IPS DF 4.7 (cell line): ENCODE results near the gene FAM174C.

Source experiments
- DNase-seq: peaks from one replicate; pipeline ENCODE4 v3.0.0-alpha.2; 2013; ENCODE audit warnings: low spot score; ENCODE audit errors: extremely low read depth

The FAM174C gene

GRCh38 chr19:1260749-1261537 lies 14.4 kb upstream of the FAM174C start:
- no peak for DNase-seq

- DNase-seq = no peak
Measured at GRCh38 chr19:1261538-1261797, 13.9 kb upstream of the FAM174C start.

DNA sequence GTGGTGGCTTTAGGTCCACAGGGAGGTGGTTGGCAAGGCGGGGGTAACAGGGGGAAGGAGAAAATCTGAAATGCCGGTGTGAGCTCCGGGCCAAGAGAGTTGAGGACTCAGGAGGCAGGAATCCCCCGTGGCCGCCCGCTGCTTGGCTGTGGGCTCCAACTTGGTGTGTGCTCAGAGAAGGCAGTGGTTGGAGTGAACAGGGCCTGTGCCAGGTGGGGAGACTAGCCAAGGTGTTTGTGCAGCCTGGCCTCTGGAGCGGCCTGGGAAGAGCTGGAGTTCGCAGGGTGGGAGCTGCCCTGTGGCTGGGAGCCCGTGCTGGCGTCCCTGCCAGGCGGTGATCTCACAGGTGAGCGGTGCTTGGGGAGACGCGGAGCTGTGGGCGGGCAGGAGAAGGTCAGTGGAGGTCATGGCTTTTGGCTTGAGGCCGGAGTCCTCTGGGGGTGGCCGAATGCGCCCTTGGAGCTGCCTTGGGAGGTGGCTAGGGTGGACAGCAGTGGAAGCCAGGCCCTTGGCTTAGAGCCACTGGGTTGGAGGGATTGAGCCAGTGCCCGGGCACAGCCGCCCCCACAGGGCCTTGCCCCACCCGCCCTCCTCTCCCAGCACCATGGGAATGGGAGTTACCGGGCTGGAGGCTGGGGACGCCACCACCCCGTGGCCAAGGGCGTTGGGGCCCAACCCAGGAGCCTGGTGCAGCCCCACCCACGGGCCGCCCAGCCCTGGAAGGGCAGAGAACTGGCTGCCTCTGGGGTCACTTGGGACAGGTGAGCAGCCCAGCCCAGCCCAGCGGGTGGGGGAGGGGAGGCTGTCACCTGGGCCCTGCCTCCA lies 13.3 kb upstream of the FAM174C start:
- DNase-seq = no peak

- DNase-seq = no peak
Measured at GRCh38 chr19:1262623-1263123, 12.7 kb upstream of the FAM174C start.

GRCh38 chr19:1263188-1263587 lies 12.1 kb upstream of the FAM174C start:
- DNase-seq = no peak

- no peak for DNase-seq
Measured at GRCh38 chr19:1264801-1265614, 10.3 kb upstream of the FAM174C start.

DNA sequence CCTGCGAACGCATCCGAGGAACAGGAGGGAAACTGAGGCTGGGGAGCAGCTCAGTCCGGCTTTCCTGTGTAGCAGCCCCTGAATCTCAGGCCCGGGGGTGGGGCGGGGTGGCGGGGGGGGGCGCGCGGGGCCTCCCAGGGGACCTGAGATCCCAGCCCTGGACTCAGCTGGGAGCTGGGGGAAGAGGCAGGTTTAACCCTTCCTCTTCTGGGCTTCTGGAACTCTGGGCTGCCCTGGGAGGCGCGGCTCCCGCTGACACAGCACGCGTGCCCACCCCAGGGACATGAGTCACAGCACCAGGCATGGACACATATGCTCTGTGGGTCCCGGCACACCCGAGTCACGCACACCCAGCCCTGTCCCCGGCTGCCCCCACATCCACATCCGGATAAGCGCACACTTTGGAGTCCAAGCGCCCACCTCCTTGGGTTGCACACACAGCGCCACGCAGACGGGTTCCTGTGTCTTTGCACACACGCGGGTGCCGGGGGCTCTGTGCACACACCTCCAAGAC lies 9.7 kb upstream of the FAM174C start:
- DNase-seq = no peak

DNA sequence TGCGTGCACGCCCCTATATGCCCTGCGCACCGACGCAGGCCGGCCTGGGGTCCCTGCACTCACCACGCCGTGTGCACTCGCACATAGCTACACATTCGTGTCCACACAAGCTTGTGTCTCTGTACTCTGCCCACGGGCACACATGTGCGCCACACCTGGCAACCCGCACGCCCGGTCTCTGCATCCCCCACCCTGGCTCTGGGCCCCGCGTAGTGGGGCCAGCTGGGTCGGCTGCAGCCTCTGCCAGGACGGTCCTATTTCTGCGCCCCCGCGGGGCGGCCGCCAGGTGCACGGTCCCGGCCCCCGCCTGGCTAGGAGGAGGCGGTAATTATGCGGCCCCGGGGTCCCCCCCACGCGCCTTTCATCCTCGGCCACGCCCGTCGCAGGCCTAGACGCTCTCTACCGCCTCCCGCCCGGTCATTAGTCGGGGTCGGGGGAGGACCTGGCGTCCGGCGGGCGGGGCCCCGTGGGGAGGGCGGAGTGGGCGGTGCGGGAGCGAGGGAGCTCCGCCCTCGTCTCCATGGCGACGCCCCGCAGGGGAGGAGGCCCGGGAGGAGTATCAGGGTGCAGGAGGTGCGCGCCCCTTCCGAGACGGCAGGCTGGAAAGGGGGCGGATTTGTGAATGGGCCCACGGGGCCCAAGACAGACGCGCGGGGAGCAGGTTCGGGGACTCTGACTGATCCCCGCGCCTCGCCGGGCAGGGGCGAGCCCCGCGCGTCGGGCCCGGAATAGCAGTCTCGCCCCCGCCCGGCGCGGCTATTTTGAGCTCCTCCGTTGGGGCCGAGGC lies 9.0 kb upstream of the FAM174C start:
- DNase-seq = no peak

DNA sequence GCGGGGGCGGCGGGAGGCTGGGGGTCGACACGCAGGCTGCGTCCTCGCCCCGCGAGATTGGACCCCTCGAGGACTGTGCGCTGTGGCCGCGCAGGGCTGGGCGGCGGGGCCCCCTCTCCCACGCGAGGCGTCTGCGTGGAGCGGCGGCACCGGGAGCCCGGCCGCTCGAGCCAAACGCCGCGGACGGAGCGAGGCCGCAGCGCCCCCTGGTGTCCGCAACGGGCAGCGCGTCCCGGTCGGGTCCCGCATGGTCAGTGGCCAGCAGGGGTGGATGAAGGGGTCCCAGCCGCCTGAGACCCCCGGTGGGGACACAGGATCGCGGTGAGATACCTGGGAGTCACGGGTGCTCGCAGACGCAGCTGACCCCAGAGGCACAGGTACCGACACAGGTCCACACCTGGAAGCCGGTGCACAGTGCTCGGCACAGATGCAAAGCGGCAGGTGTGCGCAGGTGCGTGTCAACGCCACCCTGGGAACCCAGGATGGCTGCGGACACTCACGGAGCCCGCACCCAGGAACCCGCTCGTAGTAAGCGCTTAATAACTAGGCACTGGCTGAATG lies 8.3 kb upstream of the FAM174C start:
- no peak for DNase-seq

DNA sequence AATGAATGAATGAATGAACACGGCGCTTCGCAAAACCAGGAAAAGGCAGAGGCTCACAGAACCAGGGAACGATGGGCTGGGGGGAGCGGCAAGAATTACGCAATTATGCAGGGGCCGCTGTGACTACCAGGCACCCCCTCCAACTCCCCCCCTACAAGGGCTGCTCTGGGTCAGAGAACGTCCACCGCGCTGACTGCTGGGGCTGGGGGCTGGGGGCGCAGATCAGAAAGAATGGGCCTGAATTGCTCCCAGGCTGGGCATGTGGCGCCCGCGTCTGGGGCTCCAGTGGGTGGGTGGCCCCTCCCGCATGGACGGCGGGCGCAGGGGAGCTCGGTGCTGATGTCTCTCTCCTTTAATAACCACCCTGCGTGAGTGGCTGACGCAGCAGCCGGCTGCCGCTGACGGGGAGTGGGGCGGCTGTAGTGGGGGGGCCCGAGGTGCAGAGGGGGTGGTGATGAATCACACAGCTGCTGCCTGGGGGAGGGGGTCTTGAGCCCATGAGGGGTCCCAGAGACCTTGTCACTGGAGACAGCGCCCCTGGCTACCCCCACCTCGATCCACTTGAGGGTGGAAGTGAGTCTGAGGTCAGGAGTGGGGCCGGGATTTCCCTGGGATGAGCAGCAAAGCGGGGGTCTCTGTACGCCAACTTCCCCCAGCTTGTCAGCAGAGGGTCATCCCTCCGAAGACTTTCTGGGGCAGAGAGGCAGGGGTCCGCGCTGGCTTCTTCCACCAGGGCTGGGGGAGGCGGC lies 7.7 kb upstream of the FAM174C start:
- no peak for DNase-seq

- DNase-seq = no peak
Measured at GRCh38 chr19:1268226-1269064, 6.9 kb upstream of the FAM174C start.

DNA sequence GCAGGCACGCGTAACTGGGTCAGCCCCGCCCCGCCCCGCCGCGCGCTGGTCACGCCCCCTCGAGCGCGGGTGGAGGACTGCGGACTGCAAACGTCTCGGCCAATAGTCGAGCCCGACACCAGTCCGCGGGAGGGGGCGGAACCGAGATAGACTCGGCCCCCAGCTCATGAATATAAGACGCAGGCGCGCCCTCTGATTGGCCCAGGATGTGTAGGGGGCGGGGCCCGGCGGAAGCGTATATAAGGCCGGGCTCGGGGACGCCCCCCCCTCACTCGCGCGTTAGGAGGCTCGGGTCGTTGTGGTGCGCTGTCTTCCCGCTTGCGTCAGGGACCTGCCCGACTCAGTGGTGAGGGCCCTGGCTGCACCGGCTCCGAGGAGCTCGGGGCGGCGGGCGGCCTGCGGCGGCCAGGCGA lies 6.3 kb upstream of the FAM174C start, which contains the start of gene CIRBP:
CIRBP (plus strand) TSS at position 268 of the 413 bp plus-strand sequence. CDS start 1,602 bp downstream, outside the sequence.
- DNase-seq = no peak

DNA sequence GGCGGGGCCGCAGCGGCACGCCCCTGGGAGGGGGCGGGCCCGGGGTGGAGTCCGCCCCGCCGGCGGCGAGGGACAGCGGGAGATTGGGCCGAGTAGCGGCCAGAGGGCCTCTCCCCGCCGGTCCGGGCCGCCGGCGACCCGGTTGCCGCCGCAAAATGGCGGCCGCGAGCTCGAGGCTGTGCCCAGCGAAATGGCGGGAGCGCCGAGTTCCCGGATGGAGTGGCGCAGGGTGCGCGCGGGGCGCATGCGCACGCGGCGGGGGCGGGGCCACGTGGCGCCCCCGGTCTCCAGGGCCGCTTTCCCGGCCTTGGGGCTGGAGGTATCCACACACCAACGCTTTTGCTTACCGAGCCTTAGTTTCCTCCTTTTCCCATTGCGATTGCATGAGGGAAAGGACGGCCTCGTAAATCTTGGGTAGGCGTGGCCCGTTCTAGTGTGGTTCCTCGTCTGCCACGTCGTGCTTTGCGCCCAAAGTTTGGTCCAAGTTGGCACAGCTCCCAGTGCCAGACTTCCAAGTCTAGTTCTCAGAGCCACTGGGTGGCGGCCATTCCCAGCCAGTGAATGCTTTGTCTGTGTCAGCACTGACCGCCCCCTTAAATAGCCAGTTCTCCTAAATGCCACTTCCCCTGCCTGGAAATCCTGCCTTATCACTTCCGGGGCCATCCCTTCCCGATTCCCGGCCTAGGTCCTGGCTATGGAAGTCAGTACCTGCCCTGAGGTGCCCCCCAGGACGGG lies 5.7 kb upstream of the FAM174C start:
- no peak for DNase-seq

- DNase-seq = no peak
Measured at GRCh38 chr19:1270213-1270853, 5.0 kb upstream of the FAM174C start.

DNA sequence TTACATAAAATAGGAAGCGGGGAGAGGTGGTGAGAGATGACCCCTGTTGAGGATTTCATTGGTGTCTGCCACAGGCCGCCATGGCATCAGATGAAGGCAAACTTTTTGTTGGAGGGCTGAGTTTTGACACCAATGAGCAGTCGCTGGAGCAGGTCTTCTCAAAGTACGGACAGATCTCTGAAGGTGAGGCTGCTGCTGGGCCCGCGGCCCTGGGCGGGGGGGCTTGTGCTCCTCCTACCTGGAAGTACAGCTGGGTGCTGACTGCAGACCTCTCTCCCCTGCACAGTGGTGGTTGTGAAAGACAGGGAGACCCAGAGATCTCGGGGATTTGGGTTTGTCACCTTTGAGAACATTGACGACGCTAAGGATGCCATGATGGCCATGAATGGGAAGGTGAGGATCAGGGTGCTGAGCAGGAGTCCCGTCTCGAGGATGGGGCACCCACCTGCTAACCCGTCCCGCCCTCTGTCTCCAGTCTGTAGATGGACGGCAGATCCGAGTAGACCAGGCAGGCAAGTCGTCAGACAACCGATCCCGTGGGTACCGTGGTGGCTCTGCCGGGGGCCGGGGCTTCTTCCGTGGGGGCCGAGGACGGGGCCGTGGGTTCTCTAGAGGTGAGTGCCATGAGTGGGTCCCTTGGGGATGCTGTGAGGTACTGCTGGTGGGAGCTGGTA lies 4.3 kb upstream of the FAM174C start:
- DNase-seq = no peak

- DNase-seq = no peak
Measured at GRCh38 chr19:1271528-1272422, 3.6 kb upstream of the FAM174C start.
